Hematopoietic multipotent progenitor cell treated with erythropoietin and hydrocortisone succinate and interleukin-3 and kit ligand, for 8 days (in vitro differentiated cells): ENCODE measurements around the gene SLC15A1.

Experiments used
- DNase-seq: peaks from one replicate; pipeline ENCODE4 v3.0.0-alpha.2; 2015

The SLC15A1 gene

DNA sequence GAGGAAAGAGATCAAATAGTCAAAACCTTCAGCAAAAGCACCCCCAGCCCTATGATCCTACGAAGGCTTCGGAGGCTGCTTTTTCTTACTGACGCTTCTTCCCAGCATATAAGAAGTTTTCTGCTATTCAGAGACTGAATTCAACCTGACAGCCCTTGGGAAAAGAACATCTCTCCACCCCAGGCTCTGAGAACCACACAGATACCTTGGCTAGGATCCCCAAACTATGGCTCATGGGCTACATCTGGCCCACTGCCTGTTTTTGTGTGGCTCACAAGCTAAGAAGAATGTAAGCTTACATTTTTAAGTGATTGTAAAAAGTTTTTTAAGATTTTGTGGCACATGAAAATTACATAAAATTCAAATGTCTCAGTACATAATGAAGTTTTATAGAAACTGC, 3.0 kb downstream of the SLC15A1 start:
- no peak for DNase-seq

- DNase-seq: no peak
These were observed 5.5 kb downstream of the SLC15A1 start for GRCh38 chr13:98746968-98747367.

DNA sequence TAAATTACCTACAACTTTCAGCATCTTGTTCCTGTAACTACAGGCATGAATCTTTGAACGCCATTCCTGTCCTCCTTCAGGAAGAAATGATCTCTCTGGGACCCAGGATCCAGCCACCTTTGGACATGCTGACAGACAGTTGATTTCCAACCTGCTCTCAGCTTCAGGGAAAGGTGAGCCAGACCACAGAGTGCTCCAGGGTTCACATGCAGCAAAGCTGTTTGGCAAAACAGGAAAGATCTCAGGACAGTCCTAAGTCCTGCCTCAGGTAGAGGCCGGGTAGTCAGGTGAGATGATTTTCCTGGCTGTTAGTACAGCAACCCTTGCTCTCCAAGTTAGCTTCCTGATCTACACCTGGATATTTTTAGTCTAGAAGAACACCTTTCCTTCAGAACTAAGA, 9.1 kb downstream of the SLC15A1 start:
- no peak for DNase-seq

DNA sequence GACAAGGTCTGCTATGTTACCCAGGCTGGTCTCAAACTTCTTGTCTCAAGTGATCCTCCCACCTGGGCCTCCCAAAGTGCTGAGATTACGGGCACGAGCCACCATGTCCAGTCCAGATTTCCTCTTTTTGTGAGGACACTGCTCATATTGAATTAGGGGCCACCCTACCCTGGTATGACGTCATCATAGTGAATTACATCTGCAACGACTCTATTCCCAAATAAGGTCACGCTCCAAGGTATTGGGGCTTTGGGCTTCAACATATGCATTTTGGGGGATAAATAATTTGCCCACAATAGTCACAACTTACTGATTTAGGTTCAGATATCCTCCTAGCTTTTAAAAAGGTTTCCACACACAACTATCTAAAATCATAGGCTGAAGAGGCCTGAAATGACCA, 9.5 kb downstream of the SLC15A1 start:
- no peak for DNase-seq

DNA sequence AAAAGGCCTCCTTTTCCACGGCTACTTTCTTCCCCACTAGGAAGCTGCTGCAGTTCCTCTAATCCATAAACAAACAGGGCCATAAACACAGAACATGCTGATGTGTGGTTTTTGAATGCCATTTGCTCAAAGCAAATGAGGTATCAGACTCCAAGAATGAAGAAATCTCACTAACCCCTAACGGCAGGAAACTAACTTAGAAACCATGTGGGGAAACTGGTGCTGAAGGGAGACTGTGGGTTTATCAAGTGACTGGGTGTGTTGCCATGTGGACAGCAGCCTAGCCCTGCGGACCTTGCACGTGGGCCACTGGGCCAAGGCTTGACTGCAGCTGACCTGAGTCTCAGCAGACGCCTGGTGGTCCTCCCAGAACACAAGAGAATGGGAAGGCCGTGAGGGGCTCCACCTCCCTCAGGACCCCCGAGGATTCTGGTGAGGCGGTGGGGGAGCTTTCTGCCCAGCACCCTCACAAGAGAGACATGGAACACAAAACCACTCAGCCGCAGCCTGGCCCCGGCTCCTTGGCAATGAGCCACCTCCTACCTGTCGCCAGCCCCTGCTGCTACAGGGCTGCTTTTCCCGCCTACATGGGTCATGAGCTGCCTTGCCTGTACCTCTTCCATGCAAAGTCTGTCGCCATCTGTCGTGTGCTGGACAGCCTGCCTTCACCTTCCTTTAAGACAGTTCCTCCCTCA, 10.6 kb downstream of the SLC15A1 start:
- DNase-seq: no peak

DNA sequence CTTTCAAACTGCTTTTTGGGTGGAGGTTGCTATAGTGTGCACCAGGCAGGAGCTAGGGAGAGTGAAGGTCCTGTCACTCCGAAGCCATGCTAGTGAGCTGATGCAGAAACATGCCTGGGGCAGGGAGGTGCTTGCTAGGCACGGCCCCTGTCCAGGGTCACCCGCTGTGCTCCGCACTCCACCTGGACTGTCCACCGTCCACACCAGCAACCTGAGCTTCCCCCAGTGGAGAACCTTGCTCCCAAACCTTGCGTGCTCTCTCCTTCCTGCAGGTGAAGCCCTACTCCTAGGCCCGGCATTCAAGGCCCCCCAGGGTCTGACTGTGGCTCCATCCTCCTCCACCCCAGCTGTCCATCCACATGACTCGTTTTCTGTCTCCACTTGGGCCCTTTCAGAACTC, 12.3 kb downstream of the SLC15A1 start:
- no peak for DNase-seq

DNA sequence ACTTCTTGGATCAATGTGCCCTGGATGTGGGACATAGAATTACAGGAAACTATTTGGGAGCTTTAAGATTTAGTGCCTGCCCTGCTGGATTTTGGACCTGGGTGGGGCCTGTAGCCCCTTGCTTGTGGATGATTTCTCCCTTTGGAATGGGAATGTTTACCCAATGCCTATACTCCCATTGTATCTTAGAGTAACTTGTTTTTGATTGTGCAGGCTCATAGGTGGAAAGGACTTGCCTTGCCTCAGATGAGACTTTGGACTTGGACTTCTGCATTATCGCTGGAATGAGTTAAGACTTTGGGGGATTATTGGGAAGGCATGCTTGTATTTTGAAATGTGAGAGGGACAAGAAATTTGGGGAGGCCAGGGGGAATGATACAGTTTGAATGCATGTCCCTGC, 13.5 kb downstream of the SLC15A1 start:
- DNase-seq: no peak

- DNase-seq: no peak
These were observed 14.3 kb downstream of the SLC15A1 start for GRCh38 chr13:98738213-98738612.

DNA sequence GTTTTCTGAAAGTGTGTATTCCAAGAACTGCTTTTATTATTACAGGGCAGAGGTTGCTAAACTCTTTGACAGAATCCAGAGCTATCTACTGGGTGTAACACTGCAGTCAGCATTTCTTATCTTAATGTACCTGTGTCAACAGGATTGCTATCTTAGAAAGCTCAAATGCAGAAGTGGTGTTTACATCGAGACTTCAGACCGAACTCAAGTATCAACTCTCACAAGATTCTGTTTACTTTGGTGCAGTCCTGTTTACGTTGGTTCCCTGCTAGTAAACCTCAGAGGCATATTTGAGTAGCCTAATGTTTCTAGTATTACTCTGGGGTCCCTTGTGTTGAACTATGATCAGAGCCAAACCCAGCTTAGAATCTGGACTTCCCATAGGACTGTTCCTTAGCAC, 20.5 kb downstream of the SLC15A1 start:
- DNase-seq: no peak

DNA sequence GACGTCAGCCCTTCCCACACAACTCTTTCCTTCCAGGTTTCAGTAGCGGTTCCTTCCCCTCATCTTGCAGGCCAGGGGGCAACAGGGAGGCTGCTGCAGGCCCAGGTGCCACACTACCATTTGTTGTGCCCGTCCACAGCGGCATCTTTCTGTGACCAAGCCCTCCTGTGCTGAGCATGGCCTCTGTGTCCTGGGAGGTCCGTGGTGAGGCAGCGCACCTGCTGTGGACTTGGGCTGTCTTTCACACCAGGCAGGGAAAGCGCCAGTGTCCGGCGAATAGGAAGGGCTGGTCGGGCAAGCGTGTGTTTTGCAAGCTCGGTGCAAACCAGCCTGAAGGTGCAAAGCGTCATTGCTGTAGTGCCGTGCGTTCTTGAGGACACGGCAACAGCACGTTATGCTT, 21.4 kb downstream of the SLC15A1 start:
- DNase-seq: no peak

DNA sequence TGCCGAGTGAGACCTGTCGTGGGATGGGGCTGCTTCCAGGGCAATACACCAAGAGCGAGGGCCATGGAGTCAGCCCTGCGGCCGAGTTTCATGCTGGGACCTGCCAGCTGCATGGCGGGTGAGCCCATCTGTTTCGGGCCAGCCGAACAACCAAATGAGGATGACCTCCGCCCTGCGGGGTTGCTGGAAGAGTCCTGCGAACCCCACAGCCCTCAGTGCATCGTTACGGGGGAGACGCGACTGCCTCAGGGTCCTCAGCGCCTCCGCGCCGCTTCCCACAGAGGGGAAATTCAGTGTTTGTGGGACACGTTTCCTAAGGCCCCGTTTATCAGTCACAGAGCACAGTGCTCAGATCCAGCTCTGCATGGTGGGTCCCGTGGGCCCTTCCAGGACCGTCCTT, 22.0 kb downstream of the SLC15A1 start:
- no peak for DNase-seq

- no peak for DNase-seq
These were observed 22.8 kb downstream of the SLC15A1 start for GRCh38 chr13:98729658-98730057.

GRCh38 chr13:98722958-98723357, 29.5 kb downstream of the SLC15A1 start:
- no peak for DNase-seq

DNA sequence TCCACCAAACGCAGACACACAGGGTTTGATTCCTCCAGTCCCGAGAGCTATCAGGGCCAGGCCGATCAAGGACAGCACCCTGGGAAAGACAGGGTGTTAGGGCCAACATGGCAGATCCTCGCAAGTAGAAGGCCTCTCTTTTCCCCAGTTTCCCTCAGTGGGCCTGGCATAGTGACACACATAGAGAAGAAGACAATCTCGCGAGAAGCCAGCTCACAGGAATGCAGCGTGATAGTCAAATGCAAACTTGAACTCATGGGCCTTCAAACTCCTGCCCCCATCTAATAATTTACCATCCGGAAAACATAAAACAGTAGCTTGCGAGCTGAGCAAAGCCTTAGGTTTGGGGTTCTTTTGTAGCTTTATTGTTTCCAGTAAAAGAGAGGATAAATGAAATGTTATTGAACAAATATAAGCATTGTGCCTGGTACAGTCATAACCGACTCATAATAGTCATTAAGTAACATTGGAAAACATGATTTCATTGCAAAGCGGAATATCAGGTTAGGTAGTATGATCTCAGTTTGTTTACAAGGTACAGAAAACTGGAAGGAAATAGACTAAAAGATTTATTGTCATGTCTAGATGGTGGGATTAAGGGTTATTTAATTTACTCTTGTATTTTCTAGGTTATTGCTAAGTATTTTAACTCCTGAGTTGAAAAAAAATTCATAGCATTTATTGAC, 30.5 kb downstream of the SLC15A1 start:
- no peak for DNase-seq

- DNase-seq: no peak
These were observed 32.8 kb downstream of the SLC15A1 start for GRCh38 chr13:98719527-98720250.

DNA sequence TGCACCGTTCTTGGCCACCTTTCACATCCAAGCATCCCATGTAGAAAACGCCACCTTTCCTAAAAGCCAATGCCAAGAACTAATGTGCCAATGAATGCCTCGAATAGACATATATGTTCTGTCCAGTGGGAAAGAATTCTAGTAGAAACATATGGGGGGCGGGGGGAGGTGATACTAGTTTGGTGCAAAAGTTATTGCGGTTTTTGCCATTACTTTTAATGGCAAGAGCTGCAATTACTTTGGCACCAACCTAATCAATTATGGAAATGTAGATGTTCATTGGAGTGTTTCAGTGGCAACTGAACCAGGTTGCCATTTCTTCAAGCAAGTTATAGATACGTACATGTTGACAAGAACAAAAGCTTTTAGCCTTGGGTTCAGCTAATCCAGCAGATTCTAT, 34.6 kb downstream of the SLC15A1 start:
- DNase-seq: no peak

DNA sequence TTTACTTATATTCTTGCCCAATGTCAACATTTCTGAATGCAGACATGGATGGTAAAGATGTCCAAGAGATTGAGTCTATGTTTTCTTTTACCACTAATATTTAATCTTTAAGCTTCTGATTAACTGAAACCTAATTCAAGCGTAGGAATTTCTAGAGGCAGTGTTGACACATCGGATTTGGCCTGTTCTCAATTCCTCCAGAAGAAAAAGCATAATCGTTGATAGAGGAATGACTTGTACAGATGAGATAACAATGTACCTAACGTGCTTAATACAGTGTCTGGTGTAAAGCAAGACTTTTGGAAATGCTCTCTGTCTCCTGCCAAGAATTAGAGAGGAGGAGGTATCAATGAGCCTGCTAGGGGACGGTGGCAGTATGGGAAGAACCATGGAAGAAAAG, 35.2 kb downstream of the SLC15A1 start:
- DNase-seq: no peak

- DNase-seq: no peak
These were observed 42.0 kb downstream of the SLC15A1 start for GRCh38 chr13:98710521-98710920.

DNA sequence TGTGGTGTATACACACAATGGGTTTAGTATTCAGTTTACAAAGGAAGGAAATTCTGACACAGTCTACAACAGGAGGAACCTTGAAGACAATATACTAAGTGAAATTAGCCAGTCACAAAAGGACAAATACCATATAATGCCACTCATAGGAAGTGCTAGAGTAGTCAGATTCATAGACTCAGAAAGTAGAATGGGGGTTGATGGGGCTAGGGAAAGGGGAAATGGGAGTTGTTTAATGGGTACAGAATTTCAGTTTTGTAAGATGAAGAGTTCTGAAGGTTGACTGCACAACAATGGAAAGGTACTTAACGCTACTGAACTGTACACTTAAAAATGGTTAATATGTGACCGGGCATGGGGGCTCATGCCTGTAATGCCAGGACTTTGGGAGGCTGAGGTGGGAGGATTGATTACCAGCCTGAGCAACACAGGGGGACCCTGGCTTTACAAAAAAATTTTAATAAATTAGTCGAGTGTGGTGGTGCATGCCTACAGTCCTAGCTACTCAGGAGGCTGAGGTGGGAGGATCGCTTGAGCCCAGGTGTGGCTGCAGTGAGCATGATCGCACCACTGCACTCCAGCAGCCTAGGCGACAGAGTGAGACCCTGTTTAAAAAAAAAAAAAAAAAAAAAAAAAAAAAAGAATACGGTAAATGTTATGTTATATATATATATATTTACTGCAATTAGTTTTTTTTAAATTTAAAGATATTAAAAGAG, 45.0 kb downstream of the SLC15A1 start:
- DNase-seq: no peak

DNA sequence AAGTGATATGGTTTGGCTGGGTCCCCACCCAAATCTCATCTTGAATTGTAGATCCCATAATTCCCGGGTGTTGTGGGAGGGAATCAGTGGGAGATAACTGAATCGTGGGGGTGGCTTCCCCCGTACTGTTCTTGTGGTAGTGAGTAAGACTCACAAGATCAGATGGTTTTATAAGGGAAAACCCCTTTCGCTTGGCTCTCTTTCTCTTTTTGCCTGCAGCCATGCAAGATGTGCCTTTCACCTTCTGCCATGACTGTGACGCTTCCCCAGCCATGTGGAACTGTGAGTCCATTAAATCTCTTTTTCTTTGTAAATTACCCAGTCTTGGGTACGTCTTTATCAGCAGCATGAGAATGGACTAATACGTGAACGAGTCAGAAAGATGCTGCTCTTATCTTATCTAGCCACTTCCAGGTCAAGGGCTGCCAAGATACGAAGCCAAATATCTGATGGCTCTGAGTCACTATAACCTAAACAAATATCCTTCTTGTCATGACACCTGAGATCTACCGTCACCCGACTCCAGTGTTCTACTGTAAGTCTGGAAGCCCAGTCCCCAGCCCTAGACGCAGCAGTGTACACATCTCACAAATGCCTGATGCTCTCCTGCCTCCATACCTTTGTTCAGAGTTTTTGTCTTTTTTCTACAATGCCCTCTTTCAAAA, 45.9 kb downstream of the SLC15A1 start:
- DNase-seq: no peak

GRCh38 chr13:98697791-98698190, 54.7 kb downstream of the SLC15A1 start:
- DNase-seq: no peak

GRCh38 chr13:98693756-98694155, 58.7 kb downstream of the SLC15A1 start:
- no peak for DNase-seq

- no peak for DNase-seq
These were observed 61.1 kb downstream of the SLC15A1 start for GRCh38 chr13:98691360-98691759.
